ENCODE results near the gene UPF1.
A peak's percentile ranks its signal among the peaks of the same experiment; 100 is the strongest.

The UPF1 gene

DNA sequence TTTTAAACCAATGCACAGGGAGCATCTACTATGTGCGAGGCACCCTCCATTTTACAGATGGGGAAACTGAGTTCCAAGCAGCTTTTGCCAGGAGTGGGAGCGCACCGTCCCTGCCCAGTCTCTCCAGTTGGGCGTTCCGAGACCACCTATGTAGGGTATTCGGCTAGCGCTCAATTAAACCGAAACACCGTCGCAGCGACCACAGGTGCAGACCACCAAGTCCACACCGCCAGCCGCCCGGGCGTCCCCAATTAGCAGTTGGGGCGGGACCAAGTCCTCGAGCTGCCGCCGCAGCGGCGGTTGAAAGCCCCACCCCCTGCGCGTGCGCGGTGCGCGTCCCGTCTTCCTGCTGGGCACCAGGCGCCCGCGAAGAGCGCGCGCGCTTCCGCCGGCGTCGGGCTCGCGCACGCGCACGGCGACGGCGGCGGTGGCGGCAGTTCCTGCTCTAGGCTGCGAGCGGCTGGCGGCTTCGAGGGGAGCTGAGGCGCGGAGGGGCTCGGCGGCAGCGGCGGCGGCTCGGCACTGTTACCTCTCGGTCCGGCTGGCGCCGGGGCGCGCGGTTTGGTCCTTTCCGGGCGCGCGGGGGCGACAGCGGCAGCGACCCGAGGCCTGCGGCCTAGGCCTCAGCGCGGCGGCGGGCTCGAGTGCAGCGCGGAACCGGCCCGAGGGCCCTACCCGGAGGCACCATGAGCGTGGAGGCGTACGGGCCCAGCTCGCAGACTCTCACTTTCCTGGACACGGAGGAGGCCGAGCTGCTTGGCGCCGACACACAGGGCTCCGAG, at the start of gene UPF1:
Gene UPF1 (plus strand): TSS at position 436 of the 782 bp plus-strand sequence. CDS start 251 bp downstream, at position 687.
- peak; percentile 91 for DNase-seq (ENCODE audit: low read depth)

DNA sequence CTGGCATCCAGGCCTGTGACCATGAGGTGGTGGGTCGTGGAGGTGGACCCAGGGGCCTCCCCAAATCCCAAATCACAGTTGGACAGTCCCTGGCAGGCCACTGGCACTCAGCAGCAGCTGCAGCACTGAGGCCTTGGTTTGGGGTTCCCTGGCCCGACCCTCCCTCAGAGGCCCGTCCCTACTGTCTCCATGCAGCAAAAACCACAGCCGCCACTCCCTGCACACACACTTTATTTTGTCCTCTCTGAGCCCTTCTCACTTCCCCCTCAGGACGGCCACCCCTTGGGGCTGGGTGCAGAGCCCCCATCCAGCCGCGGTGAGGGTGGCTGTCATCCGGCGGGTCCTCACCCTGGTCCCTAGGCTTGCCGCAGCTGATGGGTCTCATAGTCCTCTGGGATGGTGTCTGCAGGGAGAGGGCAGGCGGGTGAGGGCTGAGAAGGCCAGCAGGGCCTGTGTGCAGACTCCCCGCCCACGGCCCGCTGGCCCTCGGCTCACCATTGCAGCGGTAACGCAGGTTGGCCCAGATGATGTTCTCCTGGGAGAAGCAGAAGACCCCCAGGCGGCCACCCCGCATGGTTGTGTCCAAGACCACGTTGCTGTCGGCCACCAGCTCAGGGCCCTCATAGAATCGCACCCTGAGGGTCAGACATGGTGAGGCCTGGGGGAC, 49.1 kb upstream of the UPF1 start:
- DNase-seq (ENCODE audit: low read depth), result no peak

DNA sequence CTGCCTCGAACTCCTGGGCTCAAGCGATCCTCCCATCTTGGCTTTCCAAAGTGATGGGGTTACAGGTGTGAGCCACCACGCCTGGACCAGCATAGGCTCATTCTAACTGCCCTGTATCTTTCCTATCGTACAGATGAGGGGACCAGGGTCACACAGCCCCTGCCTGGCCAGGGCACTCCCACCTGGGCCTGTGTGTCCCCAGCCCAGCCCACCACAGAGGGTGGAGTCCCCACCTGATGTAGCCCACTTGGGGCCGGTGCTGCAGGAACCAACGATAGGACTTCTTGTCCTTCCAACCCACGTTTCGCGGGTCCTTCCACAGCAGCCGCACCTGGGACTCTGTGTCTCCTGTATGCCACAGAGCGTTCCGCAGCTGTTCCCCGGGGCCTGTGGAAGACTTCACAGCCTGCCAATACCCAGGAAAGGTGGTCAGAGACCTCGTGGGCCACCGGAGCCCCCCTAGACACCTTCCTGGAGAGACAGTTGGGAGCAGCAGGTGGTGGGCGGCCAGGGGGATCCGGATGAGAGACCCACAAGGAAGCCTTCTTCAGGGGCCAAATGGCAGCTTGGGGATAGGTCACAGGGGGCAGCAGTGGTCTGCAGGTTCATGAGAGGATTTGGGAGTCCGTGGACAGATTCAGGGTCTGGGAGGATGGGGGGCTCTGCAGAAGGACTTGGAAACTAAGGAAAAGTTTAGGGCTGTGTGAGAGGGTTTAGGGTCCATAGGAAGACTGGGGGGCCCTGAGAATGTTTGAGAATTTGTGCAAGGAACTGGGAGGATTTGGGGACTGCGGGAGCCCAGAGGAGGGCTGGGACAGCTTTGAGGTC, 47.6 kb upstream of the UPF1 start:
- DNase-seq (ENCODE audit: low read depth), result no peak

DNA sequence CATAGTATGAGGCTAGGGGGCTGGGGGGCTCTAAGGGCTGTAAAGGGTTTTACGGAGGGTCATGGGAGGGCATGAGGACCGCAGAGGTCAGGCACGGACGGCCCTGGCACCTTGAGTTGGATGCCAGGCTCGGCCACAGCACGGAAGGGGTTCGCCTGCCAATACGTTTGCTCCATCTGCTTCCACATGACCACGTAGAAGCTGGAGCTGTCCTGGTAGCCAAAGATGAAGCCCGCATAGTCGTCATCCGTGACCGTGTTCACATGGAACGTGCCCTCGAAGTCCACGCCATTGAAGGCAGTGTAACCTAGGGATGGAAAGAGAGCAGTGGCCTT, 47.0 kb upstream of the UPF1 start:
- no peak for DNase-seq (ENCODE audit: low read depth)

DNA sequence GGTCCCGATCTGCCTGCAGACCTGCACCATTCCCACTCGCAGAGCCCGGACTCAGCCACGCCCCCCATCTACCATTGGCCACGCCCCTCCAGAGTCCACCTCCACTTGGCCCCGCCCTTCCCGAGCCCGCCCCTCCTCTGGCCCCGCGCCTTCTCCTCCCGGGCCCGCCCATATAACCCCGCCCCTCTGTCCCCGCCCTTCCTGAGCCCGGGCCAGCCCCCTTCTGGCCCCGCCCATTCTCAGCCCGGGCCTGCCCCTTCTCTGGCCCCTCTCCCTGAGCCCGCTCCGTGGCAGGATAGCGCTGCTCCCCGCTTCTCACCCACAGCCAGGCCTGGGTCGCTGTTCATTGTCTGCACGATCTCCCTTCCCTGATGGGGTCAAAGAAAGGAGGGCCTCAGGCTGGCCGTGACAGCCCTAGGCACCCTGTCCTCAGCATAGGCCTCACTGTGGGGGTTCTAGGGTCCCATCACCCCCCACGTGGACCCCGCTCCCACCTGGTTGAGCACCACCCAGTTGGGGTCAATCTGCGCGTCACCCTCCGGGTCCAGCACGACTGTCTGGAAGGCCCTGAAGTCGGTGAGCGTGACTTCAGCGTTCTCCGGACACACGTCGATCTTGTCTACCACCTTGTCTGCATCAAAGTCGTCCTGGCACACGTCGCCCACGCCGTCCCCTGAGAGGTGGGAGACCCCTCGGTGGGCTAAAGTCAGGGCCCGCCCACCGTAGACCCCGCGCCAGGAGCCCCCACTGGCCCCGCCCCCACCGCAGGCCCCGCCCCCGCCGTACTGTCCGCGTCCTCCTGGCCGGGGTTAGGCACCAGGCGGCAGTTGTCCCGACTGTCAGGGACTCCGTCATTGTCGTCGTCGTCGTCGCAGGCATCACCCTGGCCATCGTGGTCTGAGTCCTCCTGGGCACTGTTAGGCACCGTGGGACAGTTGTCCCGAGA, 46.3 kb upstream of the UPF1 start:
- DNase-seq (ENCODE audit: low read depth), result peak; percentile 53

DNA sequence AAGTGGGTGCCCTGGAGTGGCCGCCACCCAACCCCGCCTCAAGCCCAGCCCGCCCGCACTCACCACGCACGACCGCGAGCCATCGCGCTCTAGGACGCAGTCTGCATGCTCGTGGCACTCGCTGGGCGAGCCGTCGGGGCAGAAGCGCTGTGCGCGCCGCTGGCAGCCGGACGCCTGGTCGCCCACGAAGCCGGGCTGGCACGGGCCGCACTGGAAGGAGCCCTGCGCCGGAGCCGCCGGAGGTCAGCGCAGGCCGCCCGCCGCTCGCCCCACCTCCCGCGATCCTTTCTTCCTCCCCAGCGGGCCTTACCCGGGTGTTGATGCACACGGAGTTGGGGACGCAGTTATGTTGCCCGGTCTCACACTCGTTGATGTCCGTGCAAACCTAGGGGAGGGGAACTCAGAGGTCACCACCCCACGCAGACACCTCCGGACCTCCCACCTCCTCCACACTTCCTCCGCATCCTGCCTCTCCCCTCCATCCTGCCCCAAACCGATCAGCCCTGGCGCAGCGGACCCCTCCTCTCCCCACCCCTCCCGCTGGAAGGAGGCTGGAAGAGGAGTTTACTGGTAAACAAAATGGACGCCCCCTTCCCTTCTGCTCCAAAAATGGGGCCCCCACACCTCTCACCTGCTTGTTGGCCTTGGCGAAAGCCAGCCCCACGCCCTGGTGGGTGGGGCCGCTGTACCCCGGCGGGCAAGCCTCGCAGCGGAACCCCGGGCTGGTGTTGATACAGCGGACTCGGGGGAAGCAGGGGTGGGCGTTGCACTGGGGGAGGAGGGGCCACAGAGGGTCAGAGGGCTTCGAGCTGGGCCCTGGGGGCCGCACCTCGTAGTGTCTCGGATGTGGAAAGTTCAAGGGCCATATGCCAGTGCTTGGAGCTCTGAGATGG, 43.0 kb upstream of the UPF1 start:
- DNase-seq (ENCODE audit: low read depth), result no peak

DNA sequence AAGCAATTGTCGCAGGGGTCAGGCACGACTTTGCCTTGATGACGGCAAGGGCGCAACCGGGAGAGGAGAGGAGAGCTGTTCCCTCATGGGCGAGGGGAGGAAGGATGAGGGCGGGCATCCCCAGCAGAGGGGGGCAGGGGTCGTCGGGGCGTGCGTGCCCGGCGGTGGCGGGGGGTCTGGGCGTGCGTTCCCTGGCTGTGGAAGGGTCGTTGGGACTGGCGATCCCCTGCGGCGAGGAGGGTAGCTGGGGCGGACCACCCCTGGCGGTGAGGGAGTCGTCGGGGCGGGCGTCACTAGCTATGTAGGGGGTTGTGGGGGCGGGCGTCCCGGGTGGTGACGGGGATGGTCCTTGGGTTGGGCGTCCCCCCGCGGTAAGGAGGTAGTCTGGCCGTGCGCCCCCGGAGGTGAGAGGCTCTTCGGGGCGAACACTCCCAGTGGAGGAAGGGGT, 42.3 kb upstream of the UPF1 start:
- no peak for DNase-seq (ENCODE audit: low read depth)

DNA sequence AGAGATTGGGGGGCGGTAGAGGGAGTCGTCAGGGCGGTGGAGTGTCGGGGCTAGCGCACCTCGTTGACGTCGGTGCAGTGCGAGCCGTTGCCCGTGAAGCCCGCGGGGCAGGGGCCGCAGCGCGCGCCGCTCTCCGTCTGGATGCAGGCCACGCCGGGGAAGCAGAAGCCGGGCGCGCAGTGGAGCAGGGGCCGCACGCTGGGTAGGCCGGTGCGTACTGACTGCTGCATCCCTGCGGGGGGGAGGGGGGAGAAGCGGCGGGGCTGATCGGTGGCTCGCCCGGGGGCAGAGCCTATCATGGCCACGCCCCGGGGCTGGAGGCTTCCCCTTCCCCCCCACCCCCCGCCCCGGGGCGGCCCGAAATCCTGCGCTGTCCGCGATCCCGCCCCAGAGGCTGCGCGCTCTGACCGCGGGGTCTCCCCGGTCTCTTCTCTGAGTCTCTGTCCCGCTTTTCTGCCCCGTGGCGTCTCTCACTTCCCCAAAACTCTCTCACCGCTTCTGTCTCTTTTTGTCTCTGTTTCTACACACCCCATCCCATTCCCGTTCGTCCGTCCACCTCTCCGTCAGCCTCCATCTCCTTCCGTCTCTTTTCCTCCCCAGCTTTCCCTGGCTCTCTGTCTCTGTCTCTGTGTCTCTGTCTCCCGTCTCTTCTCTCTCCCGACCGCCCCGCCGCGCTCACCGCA, 41.7 kb upstream of the UPF1 start:
- DNase-seq (ENCODE audit: low read depth), result no peak

DNA sequence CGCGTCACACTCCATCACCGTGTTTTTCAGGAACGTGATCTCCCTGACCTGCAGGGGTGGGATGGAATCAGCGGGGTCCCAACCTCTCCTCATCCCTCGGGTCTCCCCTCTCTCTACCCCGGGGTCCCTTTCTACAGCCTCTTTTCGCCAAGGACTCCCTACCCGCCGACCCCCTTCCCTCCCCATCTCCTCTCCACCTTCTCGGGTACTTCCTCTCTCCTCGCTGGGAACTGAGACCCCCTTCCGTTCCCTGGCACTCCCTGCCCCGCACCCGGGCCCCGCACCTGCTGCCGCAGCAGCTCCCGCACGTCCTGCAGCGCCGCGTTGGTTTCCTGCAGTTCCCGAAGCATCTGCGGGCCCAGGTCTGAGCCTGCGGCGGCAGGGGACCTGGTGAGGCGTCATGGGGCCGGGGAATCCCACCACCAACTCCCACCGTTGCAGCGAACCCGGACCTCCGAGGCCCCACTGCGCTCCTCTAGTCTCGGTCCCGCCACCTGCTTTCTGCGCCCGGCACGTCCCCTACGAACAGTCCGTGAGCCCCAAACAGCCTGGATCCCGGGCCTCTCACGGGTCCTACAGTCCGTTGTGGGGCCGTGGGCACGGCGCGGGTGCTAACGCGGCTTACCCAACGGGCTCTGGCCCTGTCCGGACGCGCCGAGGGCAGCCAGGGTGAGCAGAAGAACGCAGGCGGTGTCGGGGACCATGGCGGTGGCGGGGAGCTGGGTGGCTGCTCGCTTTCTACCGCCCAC, 41.0 kb upstream of the UPF1 start, which contains the start of gene COMP:
Gene COMP (minus strand): TSS at position 740 of the 749 bp plus-strand sequence. CDS start 36 bp downstream, at position 704.
- no peak for DNase-seq (ENCODE audit: low read depth)

DNA sequence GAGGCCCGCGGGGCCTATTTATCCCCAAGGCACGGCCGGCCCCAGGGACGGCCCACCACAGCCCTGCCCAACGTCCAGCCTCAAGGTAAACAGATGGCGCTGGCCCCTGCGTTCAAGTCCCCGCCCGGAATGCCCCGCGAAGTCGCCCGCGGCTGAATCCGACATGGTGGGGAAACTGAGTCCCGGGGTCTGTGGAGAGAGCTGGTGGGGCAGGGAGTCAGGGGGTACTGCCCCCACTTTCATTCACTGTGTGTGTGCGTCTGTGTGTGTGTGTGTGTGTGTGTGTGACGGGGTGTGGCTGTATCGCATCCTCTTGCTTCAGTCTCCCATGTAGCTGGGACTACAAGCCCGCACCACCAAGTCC, 40.5 kb upstream of the UPF1 start:
- DNase-seq (ENCODE audit: low read depth), result no peak

DNA sequence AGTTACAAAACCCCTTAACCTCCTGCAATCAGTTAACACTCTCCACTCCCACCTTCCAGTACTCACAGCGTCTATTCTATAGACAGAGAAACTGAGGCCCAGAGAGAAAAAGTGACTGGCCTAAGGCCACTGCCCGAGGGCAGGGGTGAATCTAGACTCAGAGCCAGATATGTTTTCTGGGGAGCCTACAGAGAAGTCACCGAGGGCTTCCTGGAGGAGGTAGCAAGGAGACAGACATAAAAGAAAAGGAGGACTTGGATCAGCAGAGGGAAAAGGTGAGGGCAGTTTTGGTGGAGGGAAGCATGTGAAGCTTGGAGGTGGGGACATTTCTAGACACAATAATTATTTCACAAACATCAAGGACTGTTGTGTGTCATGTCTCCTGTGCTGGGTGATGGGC, 39.1 kb upstream of the UPF1 start:
- no peak for DNase-seq (ENCODE audit: low read depth)

DNA sequence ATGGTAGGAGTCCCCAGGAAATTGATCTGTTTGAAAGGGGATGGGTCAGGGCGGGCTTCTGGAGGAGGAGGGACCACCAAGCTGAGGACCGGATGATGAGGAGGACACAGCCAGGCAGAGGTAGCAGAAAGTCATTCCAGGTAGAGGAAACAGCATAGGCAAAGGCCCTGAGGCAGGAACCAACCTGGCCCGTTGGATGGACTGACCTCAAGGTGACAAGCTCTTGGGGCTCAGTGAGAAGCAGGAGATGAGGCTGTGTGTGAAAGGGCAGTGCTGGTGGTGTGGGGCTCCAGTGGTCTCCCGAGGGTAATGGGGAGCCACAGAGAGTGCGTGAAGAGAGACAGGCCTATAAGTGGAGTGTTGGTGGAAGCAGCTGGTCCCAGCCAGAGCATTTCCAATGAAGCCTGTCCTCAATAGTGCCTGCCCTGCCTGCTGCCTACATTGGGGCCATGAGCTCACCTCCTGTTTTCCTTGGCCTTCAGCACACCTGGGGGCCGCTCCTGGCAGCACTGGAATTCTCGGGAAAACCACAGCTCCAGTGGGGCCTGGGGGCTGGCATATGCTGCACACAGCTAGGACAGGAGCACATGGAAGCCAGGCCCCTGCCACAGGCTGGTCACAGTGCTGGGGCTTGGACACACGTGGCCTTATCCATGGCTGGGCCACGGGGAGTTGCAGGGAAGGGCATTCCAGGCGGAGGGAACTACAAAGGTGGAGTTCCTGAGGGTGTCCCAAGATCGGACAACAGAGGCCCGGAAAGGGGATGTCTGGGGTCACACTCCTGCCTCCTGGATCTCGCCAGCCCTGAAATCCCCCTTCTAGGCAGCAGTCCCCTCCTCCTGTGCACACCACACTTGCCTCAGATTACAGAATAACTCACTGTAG, 38.4 kb upstream of the UPF1 start:
- no peak for DNase-seq (ENCODE audit: low read depth)

DNA sequence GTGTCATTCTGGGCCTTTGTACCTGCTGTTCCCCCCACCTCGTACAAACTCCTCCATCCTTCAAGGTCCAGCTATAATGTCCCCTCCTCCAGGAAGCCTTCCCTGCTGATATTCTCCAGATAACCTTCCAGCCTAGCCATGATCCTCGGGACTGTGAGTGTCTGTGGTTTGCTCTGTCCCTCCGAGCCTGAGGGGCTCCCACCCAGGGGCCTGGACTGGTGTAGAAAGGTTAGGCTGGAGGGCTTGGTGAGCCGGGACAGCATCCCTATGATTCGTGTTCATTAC, 37.8 kb upstream of the UPF1 start:
- DNase-seq (ENCODE audit: low read depth), result no peak

DNA sequence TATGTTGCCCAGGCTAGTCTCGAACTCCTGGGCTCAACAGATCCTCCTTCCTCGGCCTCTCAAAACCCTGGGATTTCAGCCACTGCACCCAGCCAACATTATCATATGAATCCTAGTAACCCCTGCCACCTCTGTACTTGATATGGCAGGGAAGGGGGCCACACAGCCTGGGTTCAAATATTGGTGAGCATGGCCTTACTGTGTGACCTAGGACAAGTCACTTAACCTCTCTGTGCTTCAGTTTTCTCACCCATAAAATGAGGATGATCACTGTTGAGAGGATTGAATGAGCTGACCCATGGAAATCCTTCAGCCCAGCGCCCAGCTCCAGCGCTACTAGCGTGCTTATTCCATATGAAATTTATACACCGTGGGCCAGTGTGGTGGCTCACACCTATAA, 37.1 kb upstream of the UPF1 start:
- no peak for DNase-seq (ENCODE audit: low read depth)

DNA sequence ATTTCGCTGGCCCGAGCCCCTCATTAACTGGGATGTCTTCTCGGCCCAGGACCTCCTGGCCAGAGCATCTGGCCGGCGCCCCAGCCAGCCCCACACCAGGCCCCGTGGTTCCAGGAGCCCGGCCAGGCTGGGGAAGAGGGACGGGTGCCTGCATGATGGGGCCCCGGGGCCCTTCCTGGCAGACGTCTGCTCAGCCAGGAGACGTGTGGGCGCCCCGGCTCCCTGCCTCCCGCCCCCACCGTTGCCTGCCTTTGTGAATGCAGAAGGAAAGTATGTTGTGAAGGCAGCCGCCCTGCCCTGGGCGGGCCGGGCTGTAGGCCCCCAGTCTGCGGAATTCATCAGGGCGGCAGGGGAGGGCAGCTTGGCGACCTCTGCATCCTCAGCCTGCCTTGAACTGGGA, 36.2 kb upstream of the UPF1 start:
- no peak for DNase-seq (ENCODE audit: low read depth)

DNA sequence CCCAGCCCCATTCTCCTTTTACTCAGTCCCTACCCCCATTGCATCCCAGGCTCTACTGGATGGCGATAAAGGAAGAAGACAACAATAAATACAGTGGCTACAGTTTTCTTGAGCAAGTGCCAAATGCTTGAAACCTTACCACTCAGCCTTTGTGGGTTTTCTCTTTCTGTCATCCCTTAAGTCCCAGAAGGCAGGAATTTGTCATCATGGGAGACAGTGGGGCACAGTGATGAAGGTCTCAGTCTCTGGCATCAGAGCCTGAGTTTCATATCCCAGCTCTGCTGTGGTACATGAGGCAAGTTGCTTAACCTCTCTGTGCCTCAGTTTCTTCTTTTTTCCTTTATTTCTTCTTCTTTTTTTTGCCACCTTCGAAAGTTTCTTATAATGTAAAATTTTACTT, 35.5 kb upstream of the UPF1 start:
- no peak for DNase-seq (ENCODE audit: low read depth)

DNA sequence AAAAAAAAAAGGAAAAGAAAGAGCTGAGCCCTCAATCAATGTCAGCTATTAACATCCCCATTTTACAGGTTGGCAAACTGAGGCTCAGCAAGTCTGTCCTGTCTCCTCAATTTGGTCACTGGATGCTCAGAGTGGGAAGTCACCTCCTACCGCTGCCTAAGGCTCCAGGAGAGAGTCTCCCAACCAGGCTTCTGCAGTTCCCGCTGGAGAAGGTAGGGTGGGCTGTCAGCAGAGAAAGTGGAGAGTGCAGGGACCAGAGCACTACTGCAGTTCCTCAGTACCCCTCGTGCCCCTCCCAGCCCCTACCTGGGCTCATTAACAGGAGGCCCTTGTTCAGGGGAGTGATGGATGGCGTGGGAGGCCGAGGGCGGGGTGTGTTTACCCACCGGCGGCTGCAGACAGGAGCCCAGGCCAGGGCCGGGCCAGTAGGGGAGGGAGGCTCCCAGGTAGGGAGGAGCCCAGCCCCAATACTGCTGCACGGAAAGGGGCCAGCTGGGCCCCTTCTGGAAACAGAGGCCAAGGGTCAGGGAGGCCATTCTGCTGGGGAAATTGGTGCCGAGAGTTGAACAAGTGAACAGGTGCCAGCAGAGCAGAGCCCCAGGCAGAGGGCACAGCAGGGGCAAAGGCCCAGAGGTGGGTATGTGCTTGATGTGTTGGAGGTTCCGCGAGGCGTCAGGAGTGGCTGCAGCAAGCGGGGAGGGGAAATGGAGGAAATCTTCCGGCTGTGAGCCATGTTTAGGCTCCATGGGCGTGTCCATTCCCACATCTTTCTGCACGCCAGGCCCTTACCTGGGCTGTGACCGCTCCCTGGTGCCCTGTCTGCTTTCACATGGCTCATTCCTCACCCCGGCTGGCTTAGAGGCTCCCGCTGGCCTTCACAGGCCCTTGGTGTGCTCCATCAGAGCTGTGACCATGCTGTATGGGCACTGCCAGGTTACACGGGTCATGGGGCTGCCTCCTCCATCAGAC, 33.1 kb upstream of the UPF1 start:
- DNase-seq (ENCODE audit: low read depth), result no peak
